Activated B cell treated with CpG ODN at 0.5 μM for 24 hours (primary cell): ENCODE data around the gene TNFSF4. TPM values are rescaled to one million over a fixed set of nuclear protein-coding genes. Genes with fewer than 3 reads are reported as not detected.
"Not testable (repeated sequence)": the region's sequence is repeated elsewhere in the genome, so short reads cannot be mapped to it uniquely, and the experiment has no call there.

Experiments used
- ATAC-seq: fragments of 200-7000 bp; cut with Tn5 transposase; one replicate; pipeline ENCODE4 v1.10.0; 2021; ENCODE audit warnings: low read depth, mild to moderate bottlenecking, moderate library complexity
- CTCF ChIA-PET: fragments of 350-600 bp; sonication (Branson Sonifier 250); formaldehyde crosslinking; loops from one replicate; lab custom pipeline; 2021; ENCODE audit warnings: antibody characterized with exemption; lab: Charles Lee
- POLR2A ChIA-PET: fragments of 350-600 bp; sonication (Branson Sonifier 250); formaldehyde crosslinking; loops from one replicate; lab custom pipeline; 2021; ENCODE audit warnings: antibody characterized with exemption; lab: Charles Lee
- DNase-seq: peaks from one replicate; pipeline ENCODE4 v3.0.0; 2022
- H3K27ac Mint-ChIP-seq: one replicate; pipeline ENCODE4 v1.8.0; 2020; ENCODE audit warnings: mixed read lengths
- H3K27me3 Mint-ChIP-seq: one replicate; pipeline ENCODE4 v1.8.0; 2021; ENCODE audit warnings: mixed read lengths
- H3K36me3 Mint-ChIP-seq: one replicate; pipeline ENCODE4 v1.8.0; 2021; ENCODE audit warnings: low read depth, mixed read lengths
- H3K4me1 Mint-ChIP-seq: one replicate; pipeline ENCODE4 v1.8.0; 2021; ENCODE audit warnings: mixed read lengths
- H3K4me3 Mint-ChIP-seq: one replicate; pipeline ENCODE4 v1.8.0; 2020; ENCODE audit warnings: mild to moderate bottlenecking, mixed read lengths
- H3K9me3 Mint-ChIP-seq: one replicate; pipeline ENCODE4 v1.8.0; 2020; ENCODE audit warnings: mixed read lengths
- intact Hi-C: fragments of 100-400 bp; cut with micrococcal nuclease; formaldehyde crosslinking; loops from one replicate; pipeline ENCODE4 v1.15.1; 2024
- total RNA-seq: library from RNA; stranded (reverse); gene quantifications from 2 replicates; pipeline ENCODE4 v1.2.3, GENCODE V29; 2022
- TF ChIP-seq, protein P1 (sequence below): fragments of 200-600 bp; IDR thresholded peaks from one replicate; pipeline ENCODE4 v1.8.0; 2022; ENCODE audit warnings: antibody characterized with exemption, mild to moderate bottlenecking

The TNFSF4 gene
- total RNA-seq, 1 donor from 2014 or later: 8.6 TPM

DNA sequence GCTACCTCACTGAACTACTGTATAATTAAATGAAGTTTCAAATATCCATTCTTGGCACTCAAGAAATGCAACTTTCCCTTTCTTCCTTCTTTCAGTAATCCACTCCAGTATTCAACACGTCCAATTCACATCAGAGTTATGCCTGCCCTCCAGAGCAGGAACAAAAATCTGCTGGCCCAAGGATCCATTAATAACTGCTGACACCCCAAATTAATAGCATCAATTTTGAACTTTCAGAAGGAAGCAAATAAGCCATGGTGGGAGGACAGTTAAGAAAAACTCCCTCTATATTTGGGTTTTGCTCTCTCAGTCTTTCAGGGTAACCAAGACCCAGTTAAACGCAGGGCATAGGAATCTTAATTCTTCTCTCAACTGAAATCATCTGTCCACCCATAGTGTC, 31.9 kb upstream of the TNFSF4 start:
- Mint-ChIP-seq H3K4me1 (peaks cover 20% of the 10 kb centered on the region), H3K27ac (no peak overlapping the region), H3K27me3 (no peaks in the 10 kb centered on the region), H3K4me3 (no peak overlapping the region), H3K36me3 (peaks cover 8% of the 10 kb centered on the region), H3K9me3 (peaks cover 23% of the 10 kb centered on the region)
- CTCF ChIA-PET: no interaction called here
- no peak for ATAC-seq
- intact Hi-C loops: loop anchor here (5.0 kb wide), 1 partner anchor 38 kb away; no protein-coding TSS in a partner anchor
- TF ChIP-seq, protein P1, sequence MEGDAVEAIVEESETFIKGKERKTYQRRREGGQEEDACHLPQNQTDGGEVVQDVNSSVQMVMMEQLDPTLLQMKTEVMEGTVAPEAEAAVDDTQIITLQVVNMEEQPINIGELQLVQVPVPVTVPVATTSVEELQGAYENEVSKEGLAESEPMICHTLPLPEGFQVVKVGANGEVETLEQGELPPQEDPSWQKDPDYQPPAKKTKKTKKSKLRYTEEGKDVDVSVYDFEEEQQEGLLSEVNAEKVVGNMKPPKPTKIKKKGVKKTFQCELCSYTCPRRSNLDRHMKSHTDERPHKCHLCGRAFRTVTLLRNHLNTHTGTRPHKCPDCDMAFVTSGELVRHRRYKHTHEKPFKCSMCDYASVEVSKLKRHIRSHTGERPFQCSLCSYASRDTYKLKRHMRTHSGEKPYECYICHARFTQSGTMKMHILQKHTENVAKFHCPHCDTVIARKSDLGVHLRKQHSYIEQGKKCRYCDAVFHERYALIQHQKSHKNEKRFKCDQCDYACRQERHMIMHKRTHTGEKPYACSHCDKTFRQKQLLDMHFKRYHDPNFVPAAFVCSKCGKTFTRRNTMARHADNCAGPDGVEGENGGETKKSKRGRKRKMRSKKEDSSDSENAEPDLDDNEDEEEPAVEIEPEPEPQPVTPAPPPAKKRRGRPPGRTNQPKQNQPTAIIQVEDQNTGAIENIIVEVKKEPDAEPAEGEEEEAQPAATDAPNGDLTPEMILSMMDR: no peak
- POLR2A ChIA-PET: no interaction called here
- no peak for DNase-seq

DNA sequence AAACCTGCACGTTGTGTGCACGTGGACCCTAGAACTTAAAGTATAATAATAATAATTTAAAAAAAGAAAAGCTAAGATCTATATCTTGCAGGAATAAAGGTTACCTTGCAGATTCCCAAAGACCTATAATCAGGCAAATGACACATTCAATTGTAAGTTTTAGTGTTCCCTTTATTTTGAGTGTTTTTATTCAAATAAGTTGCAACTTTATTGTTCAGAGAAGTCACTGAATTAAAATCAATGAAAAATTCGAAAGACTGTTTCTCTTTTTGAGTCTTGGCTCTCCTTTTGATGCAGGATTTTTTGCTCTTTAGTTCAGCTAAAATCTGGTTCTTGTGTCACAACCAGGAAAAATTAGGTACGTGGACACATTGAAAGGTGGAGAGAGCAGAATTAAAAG, 27.8 kb upstream of the TNFSF4 start:
- ChIA-PET POLR2A (no interaction called here), CTCF (no interaction called here)
- DNase-seq: no peak
- Mint-ChIP-seq H3K4me1 (peaks cover 6% of the 10 kb centered on the region), H3K9me3 (peaks cover 9% of the 10 kb centered on the region), H3K27ac (no peak overlapping the region), H3K36me3 (peaks cover 9% of the 10 kb centered on the region), H3K4me3 (no peak overlapping the region), H3K27me3 (no peaks in the 10 kb centered on the region)
- no peak for ATAC-seq
- intact Hi-C loops: loop anchor here (5.0 kb wide), 1 partner anchor 42 kb away; no protein-coding TSS in a partner anchor
- TF ChIP-seq, protein P1: no peak

DNA sequence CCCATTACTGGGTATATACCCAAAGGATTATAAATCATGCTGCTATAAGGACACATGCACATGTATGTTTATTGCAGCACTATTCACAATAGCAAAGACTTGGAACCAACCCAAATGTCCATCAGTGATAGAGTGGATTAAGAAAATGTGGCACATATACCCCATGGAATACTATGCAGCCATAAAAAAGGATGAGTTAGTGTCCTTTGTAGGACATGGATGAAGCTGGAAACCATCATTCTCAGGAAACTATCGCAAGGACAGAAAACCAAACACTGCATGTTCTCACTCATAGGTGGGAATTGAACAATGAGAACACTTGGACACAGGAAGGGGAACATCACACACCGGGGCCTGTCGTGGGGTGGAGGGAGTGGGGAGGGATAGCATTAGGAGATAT, 27.3 kb upstream of the TNFSF4 start:
- peaks cover 10% of the 10 kb centered on the region for H3K9me3 Mint-ChIP-seq
- POLR2A ChIA-PET, intact Hi-C loops, ATAC-seq, CTCF ChIA-PET, H3K27ac Mint-ChIP-seq, DNase-seq, H3K4me3 Mint-ChIP-seq, H3K36me3 Mint-ChIP-seq, H3K4me1 Mint-ChIP-seq, H3K27me3 Mint-ChIP-seq: not testable (repeated sequence)

DNA sequence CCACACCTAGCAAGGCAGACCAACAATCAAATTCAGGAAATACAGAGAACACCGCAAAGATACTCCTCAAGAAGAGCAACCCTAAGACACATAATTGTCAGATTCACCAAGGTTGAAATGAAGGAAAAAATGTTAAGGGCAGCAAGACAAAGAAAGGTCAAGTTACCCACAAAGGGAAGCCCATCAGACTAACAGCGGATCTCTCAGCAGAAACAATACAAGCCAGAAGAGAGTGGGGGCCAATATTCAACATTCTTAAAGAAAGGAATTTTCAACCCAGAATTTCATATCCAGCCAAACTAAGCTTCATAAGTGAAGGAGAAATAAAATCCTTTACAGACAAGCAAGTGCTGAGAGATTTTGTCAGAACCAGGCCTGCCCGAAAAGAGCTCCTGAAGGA, 21.9 kb upstream of the TNFSF4 start:
- DNase-seq, ATAC-seq, H3K9me3 Mint-ChIP-seq, H3K27ac Mint-ChIP-seq, H3K27me3 Mint-ChIP-seq, POLR2A ChIA-PET, H3K4me3 Mint-ChIP-seq, intact Hi-C loops, H3K36me3 Mint-ChIP-seq, CTCF ChIA-PET: not testable (repeated sequence)
- H3K4me1 Mint-ChIP-seq: peaks cover 20% of the 10 kb centered on the region

DNA sequence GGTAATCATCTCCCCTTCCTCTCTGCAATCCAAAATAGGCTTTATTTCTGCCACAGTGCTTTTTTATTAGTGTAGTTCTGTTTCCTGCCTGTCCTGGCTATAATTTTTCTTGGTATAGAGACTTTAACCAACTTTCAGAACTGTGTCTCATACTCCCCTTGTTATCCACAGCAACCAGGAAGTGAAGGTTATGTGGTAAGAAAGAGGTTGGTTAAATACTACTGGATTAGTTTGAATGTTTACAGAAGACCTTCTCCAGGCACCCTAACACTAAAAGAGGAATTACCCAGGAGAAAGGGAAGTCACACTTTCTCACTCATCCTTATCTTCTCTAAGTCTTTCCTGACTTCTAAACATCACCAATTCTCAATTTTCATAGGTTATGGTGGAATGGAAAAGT, 17.8 kb upstream of the TNFSF4 start:
- Mint-ChIP-seq H3K36me3 (no peaks in the 10 kb centered on the region), H3K4me3 (no peak overlapping the region), H3K27ac (no peak overlapping the region), H3K4me1 (peaks cover 20% of the 10 kb centered on the region), H3K27me3 (no peaks in the 10 kb centered on the region), H3K9me3 (peaks cover 7% of the 10 kb centered on the region)
- ChIA-PET POLR2A (no interaction called here), CTCF (no interaction called here)
- TF ChIP-seq, protein P1: no peak
- intact Hi-C loops: no loop called here
- no peak for ATAC-seq
- DNase-seq: no peak

DNA sequence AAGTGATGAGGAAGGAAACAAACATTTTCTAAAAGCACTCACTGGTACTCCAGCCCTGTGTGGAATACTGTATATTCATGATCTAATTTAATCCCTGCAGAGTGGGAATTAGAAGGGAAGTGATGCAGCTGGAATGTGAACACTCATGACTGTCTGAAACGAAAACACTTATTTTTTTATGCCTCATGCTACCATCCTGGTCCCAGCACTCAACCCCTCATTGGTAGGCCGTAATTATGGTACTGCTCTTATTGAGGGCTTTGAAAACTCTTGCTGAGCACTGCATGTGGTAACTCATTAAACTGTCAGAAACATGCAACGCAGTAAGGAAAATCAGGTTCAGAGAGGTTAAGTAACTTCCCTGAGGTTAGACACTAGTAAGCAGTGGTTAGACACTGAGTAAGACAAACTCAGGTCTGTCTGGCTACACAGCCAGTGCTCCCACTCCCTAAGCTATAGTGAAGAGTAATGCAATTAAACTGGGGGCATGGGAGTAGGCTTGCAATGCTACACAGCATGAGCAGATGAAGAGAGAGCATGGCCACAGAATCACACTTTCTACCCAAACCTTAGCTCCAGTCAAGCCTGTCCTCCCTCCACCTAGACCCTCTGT, 17.3 kb upstream of the TNFSF4 start:
- Mint-ChIP-seq H3K36me3 (no peaks in the 10 kb centered on the region), H3K27me3 (no peaks in the 10 kb centered on the region), H3K4me3 (no peak overlapping the region), H3K9me3 (peaks cover 5% of the 10 kb centered on the region), H3K27ac (no peak overlapping the region), H3K4me1 (peaks cover 20% of the 10 kb centered on the region)
- ATAC-seq (no peak), DNase-seq (no peak)
- ChIA-PET CTCF (no interaction called here), POLR2A (interaction anchor here (0.5 kb wide), 1 partner anchor 616 kb away, joined by 4 read pairs; no protein-coding TSS in a partner anchor)
- intact Hi-C loops: no loop called here
- TF ChIP-seq, protein P1: no peak
